OCI-LY3 (cell line): ENCODE measurements around the gene IL11RA.

Experiments used
- H2AFZ ChIP-seq: fragments of 200-600, 300-600 bp; shearing (Covaris generic); 2 replicates; pipeline ENCODE4 v1.6.0; 2014; ENCODE audit warnings: antibody characterized with exemption, low read depth, low read length
- H3K27ac ChIP-seq: fragments of 200-600, 300-600 bp; sonication (generic); 2 replicates; pipeline ENCODE4 v1.5.1; 2014; ENCODE audit warnings: mild to moderate bottlenecking, low read length, moderate library complexity, mixed read lengths
- H3K27me3 ChIP-seq: fragments of 200-600, 300-600 bp; sonication (generic); 2 replicates; pipeline ENCODE4 v1.6.1; 2014; ENCODE audit warnings: low read depth, low read length, mixed read lengths
- H3K36me3 ChIP-seq: fragments of 200-600, 300-600 bp; sonication (generic); replicated peaks from 2 replicates; pipeline ENCODE3; 2014; ENCODE audit warnings: low read depth, low read length, mixed read lengths
- H3K4me1 ChIP-seq: fragments of 300-600, 200-600 bp; sonication (generic); 2 replicates; pipeline ENCODE4 v1.6.1; 2014; ENCODE audit warnings: low read length, mixed read lengths
- H3K4me2 ChIP-seq: fragments of 200-600, 300-600 bp; sonication (generic); 2 replicates; pipeline ENCODE4 v1.6.1; 2014; ENCODE audit warnings: low read length, mixed read lengths
- H3K4me3 ChIP-seq: fragments of 300-600, 200-600 bp; sonication (generic); 2 replicates; pipeline ENCODE4 v1.5.1; 2014; ENCODE audit warnings: antibody characterized with exemption, mild to moderate bottlenecking, low read length, moderate library complexity
- H3K79me2 ChIP-seq: fragments of 300-600, 200-600 bp; shearing (Covaris generic); 2 replicates; pipeline ENCODE4 v1.6.1; 2014; ENCODE audit warnings: mild to moderate bottlenecking, low read length, mixed read lengths
- H3K9ac ChIP-seq: fragments of 300-600, 200-600 bp; shearing (Covaris generic); 2 replicates; pipeline ENCODE4 v1.6.0; 2014; ENCODE audit warnings: mild to moderate bottlenecking, low read length, moderate library complexity
- H3K9me3 ChIP-seq: fragments of 200-600, 300-600 bp; shearing (Covaris generic); 2 replicates; pipeline ENCODE4 v1.6.1; 2014; ENCODE audit warnings: low read length, mixed read lengths; ENCODE audit not compliant: insufficient read depth
- H4K20me1 ChIP-seq: fragments of 200-600, 300-600 bp; sonication (generic); 2 replicates; pipeline ENCODE4 v1.6.1; 2016; ENCODE audit warnings: low read length, mixed read lengths; ENCODE audit not compliant: insufficient read depth
- EZH2phosphoT487 ChIP-seq: fragments of 200-600 bp; shearing (Covaris generic); IDR thresholded peaks from 2 replicates; pipeline ENCODE4 v1.6.1; 2018; ENCODE audit warnings: antibody characterized with exemption, mixed run types, low read depth
- TF ChIP-seq, protein P1 (sequence below): fragments of 200-600, 300-600 bp; sonication (generic); IDR thresholded peaks from 2 replicates; pipeline ENCODE4 v1.5.1; 2014; ENCODE audit warnings: antibody characterized with exemption, low read length, low read depth

IL11RA gene

DNA sequence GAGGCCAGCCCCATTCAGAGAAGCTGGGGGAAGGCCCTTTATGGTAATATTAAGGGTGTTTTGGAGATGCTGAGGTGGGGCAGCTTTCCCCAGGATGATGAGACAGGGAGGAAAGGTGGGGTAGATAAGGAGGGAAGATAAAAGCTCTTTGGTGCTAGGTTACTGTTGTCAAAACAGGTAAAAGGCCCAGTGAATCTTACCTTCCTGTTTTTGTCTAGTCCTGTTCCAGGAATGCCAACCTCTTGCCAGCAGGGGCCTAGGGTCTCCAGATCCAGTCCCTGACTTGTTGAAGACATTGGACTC is 11.3 kb downstream of the IL11RA start:
- no peaks in the 10 kb centered on the region for H3K27me3 ChIP-seq
- H2AFZ ChIP-seq = no peak overlapping the region
- H3K79me2 ChIP-seq = no peaks in the 10 kb centered on the region
- no peak overlapping the region for H3K4me3 ChIP-seq
- H3K27ac ChIP-seq = no peak overlapping the region
- no peak for TF ChIP-seq EZH2phosphoT487
- TF ChIP-seq, protein P1, sequence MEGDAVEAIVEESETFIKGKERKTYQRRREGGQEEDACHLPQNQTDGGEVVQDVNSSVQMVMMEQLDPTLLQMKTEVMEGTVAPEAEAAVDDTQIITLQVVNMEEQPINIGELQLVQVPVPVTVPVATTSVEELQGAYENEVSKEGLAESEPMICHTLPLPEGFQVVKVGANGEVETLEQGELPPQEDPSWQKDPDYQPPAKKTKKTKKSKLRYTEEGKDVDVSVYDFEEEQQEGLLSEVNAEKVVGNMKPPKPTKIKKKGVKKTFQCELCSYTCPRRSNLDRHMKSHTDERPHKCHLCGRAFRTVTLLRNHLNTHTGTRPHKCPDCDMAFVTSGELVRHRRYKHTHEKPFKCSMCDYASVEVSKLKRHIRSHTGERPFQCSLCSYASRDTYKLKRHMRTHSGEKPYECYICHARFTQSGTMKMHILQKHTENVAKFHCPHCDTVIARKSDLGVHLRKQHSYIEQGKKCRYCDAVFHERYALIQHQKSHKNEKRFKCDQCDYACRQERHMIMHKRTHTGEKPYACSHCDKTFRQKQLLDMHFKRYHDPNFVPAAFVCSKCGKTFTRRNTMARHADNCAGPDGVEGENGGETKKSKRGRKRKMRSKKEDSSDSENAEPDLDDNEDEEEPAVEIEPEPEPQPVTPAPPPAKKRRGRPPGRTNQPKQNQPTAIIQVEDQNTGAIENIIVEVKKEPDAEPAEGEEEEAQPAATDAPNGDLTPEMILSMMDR = no peak
- H3K9me3 ChIP-seq = no peaks in the 10 kb centered on the region
- H3K4me2 ChIP-seq = no peak overlapping the region
- H3K36me3 ChIP-seq = no peaks in the 10 kb centered on the region
- H3K9ac ChIP-seq = no peak overlapping the region
- H4K20me1 ChIP-seq = no peaks in the 10 kb centered on the region
- H3K4me1 ChIP-seq = peaks cover 19% of the 10 kb centered on the region

DNA sequence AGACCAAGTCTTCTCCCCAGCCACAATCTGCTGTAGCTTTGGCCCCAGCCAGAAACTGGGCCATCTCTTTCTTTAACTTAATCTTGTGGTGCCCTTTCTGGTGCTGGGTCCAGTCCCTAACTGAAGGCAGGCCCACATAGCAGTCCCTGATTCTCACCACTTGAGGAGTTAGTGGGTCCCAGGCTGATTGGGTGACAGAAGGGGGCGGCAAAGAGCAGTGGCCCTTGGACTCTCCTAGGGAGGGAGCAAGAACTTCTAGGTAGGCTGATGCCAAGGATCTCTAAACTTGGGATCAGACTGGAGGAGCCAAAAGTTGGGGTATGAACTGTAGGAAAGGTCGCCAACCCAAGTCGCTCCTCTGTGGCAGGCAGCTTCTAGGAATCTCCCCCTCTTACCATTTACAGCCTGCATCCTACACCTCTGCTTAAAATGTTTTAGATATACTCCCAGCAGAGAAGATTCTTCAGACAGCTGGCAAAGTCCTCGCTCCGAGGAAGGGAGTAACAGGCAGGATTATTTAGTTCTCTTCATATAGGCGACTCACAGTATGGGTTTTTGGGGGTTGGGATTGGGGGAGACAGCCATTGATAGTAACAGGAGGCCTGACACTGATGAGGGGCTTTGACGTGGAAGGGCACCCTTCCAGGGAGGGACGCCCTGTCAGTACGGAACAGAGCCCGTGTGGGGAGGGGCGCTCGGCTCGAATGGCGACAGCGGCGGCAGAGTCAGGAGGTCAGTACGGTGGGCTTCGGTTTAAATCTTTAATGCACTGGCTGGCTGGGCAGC is 12.5 kb downstream of the IL11RA start:
- Histone ChIP-seq H3K79me2 (no peaks in the 10 kb centered on the region), H3K9me3 (no peaks in the 10 kb centered on the region), H3K27ac (peak overlapping the region; percentile 49), H3K27me3 (no peaks in the 10 kb centered on the region), H3K4me2 (peak overlapping the region; percentile 93), H3K4me3 (peak overlapping the region; percentile 96), H3K4me1 (peaks cover 14% of the 10 kb centered on the region), H2AFZ (0 out of 2 replicates have a peak overlapping the region, but pooled peaks have one; percentile 17), H3K9ac (peak overlapping the region; percentile 59), H3K36me3 (peaks cover 4% of the 10 kb centered on the region), H4K20me1 (no peaks in the 10 kb centered on the region)
- TF ChIP-seq, protein P1 = peak; percentile 94
- no peak for TF ChIP-seq EZH2phosphoT487

DNA sequence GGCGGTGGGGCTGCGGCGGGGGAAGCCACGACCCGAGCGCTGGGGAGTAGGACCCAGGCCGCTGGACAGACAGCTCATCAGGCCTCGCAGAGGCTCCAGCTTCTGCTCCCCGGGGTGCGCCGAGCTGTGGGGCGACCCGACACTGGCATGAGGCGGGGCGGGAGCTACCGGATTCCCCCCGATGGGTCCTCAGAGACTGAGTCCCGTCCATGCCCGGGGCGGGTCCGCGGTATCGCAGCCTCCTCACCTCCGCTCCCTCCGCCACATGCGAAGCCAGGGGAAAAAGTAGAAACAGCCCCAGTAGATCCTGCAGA is 13.0 kb downstream of the IL11RA start:
- Histone ChIP-seq H3K9ac (peak overlapping the region; percentile 59), H2AFZ (0 out of 2 replicates have a peak overlapping the region, but pooled peaks have one; percentile 17), H3K36me3 (peaks cover 9% of the 10 kb centered on the region), H3K79me2 (no peaks in the 10 kb centered on the region), H3K9me3 (no peaks in the 10 kb centered on the region), H4K20me1 (no peaks in the 10 kb centered on the region), H3K4me3 (peak overlapping the region; percentile 96), H3K4me1 (peaks cover 8% of the 10 kb centered on the region), H3K27ac (peak overlapping the region; percentile 49), H3K27me3 (no peaks in the 10 kb centered on the region), H3K4me2 (peak overlapping the region; percentile 93)
- TF ChIP-seq, protein P1 = no peak
- TF ChIP-seq EZH2phosphoT487 = no peak

DNA sequence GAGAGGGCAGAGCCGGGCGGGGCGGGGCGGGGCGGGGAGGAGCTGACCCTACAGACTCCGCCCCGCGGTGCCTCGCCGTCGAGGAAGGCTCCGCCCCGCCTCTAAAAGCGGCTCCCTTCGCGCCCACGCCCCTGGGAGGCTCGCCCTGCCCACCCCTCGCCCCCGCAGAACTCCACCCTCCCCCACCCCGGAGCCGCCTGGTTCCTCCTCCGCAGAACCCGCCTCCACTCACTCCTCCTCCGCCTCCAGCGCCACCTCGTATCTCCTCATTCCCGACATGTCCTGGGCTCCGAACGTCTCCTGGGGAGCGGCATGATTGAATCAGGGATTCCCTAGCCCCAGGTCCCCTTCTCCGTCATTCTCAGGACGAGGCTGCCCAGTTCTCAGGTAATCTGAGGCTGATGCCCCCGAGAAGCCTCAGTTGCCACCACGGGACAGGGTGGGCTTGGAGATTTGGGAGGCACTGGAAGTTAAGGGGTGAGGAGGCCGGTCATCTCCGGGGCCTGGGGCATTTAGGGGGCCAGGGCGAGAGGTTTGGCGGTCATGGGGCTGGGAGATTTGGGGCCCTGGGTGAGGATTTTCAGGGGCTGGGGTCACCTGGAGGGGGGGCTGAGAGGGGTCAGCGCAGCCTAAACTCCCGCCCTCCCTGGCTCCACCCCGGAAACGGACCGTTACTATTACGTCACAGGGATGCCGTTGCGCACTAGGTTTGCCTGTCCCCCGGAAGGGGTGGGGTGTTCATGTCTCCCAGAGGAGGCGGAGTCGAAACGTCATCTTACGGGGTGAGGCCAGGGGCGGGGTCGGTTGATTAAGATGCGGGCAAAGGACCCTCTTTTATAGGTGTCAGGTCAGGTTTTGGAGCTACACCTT is 13.6 kb downstream of the IL11RA start:
- no peaks in the 10 kb centered on the region for H4K20me1 ChIP-seq
- H3K27me3 ChIP-seq = no peaks in the 10 kb centered on the region
- peaks cover 9% of the 10 kb centered on the region for H3K36me3 ChIP-seq
- H3K4me1 ChIP-seq = peaks cover 7% of the 10 kb centered on the region
- peak overlapping the region; percentile 96 for H3K4me3 ChIP-seq
- H3K9me3 ChIP-seq = no peaks in the 10 kb centered on the region
- H2AFZ ChIP-seq = peak overlapping the region; percentile 93
- peak overlapping the region; percentile 99 for H3K9ac ChIP-seq
- H3K79me2 ChIP-seq = no peaks in the 10 kb centered on the region
- H3K4me2 ChIP-seq = peak overlapping the region; percentile 96
- no peak for TF ChIP-seq EZH2phosphoT487
- TF ChIP-seq, protein P1 = no peak
- peak overlapping the region; percentile 85 for H3K27ac ChIP-seq
